Mucosa of stomach (tissue), 1 donor: ENCODE results near the gene ZNF445.
"Not testable (repeated sequence)": the region's sequence is repeated elsewhere in the genome, so short reads cannot be mapped to it uniquely, and the experiment has no call there.

Experiments used
- H3K27me3 ChIP-seq: one replicate; pipeline ENCODE4 v1.7.0; 2013; ENCODE audit warnings: mild to moderate bottlenecking, low read length; ENCODE audit not compliant: control insufficient read depth, insufficient read depth
- H3K36me3 ChIP-seq: one replicate; pipeline ENCODE4 v1.7.0; 2013; ENCODE audit warnings: low read length; ENCODE audit not compliant: control insufficient read depth, insufficient read depth
- H3K4me1 ChIP-seq: one replicate; pipeline ENCODE4 v1.7.0; 2013; ENCODE audit warnings: mild to moderate bottlenecking, low read length; ENCODE audit not compliant: control insufficient read depth, insufficient read depth
- H3K4me3 ChIP-seq: one replicate; pipeline ENCODE4 v1.7.0; 2013; ENCODE audit warnings: low read length
- H3K9ac ChIP-seq: one replicate; pipeline ENCODE4 v1.7.0; 2013; ENCODE audit warnings: mild to moderate bottlenecking, low read length, moderate library complexity
- H3K9me3 ChIP-seq: one replicate; pipeline ENCODE4 v1.7.0; 2013; ENCODE audit warnings: mild to moderate bottlenecking, low read length, moderate library complexity; ENCODE audit not compliant: control insufficient read depth
- donor health status: Pancreatic carcinoma.

ZNF445 gene

GRCh38 chr3:44503178-44503577, 25.7 kb upstream of the ZNF445 start:
- H3K4me3 ChIP-seq, H3K36me3 ChIP-seq, H3K9ac ChIP-seq, H3K27me3 ChIP-seq, H3K9me3 ChIP-seq, H3K4me1 ChIP-seq: not testable (repeated sequence)

- Histone ChIP-seq H3K9ac (no peak overlapping the region), H3K4me1 (no peaks in the 10 kb centered on the region), H3K27me3 (no peaks in the 10 kb centered on the region), H3K9me3 (peaks cover 10% of the 10 kb centered on the region), H3K4me3 (no peak overlapping the region), H3K36me3 (no peaks in the 10 kb centered on the region)
Measured at GRCh38 chr3:44501971-44502370, 24.5 kb upstream of the ZNF445 start.

- H3K4me1 ChIP-seq, H3K27me3 ChIP-seq, H3K9ac ChIP-seq, H3K36me3 ChIP-seq, H3K9me3 ChIP-seq, H3K4me3 ChIP-seq: not testable (repeated sequence)
Measured at GRCh38 chr3:44499899-44500168, 22.4 kb upstream of the ZNF445 start.

GRCh38 chr3:44499149-44499898, 21.9 kb upstream of the ZNF445 start:
- Histone ChIP-seq H3K4me1 (no peaks in the 10 kb centered on the region), H3K4me3 (no peak overlapping the region), H3K9me3 (peaks cover 10% of the 10 kb centered on the region), H3K9ac (no peak overlapping the region), H3K36me3 (no peaks in the 10 kb centered on the region), H3K27me3 (no peaks in the 10 kb centered on the region)

GRCh38 chr3:44495636-44496415, 18.4 kb upstream of the ZNF445 start:
- H3K9me3 ChIP-seq, result peaks cover 10% of the 10 kb centered on the region
- no peak overlapping the region for H3K9ac ChIP-seq
- no peaks in the 10 kb centered on the region for H3K4me1 ChIP-seq
- H3K4me3 ChIP-seq, result no peak overlapping the region
- H3K27me3 ChIP-seq, result no peaks in the 10 kb centered on the region
- no peaks in the 10 kb centered on the region for H3K36me3 ChIP-seq

- no peaks in the 10 kb centered on the region for H3K27me3 ChIP-seq
- no peaks in the 10 kb centered on the region for H3K4me1 ChIP-seq
- no peaks in the 10 kb centered on the region for H3K9me3 ChIP-seq
- no peak overlapping the region for H3K4me3 ChIP-seq
- H3K36me3 ChIP-seq, result no peaks in the 10 kb centered on the region
- H3K9ac ChIP-seq, result no peak overlapping the region
Measured at GRCh38 chr3:44492496-44492895, 15.0 kb upstream of the ZNF445 start.

GRCh38 chr3:44482721-44483120, 5.3 kb upstream of the ZNF445 start:
- no peaks in the 10 kb centered on the region for H3K36me3 ChIP-seq
- peaks cover 5% of the 10 kb centered on the region for H3K4me1 ChIP-seq
- no peaks in the 10 kb centered on the region for H3K9me3 ChIP-seq
- H3K27me3 ChIP-seq, result no peaks in the 10 kb centered on the region
- H3K4me3 ChIP-seq, result no peak overlapping the region
- no peak overlapping the region for H3K9ac ChIP-seq

GRCh38 chr3:44478606-44479094, 1.2 kb upstream of the ZNF445 start:
- no peak overlapping the region for H3K9ac ChIP-seq

GRCh38 chr3:44478055-44478468, 592 bp upstream of the ZNF445 start:
- H3K9me3 ChIP-seq, result no peaks in the 10 kb centered on the region
- peak overlapping the region; percentile 77 for H3K9ac ChIP-seq
- H3K27me3 ChIP-seq, result no peaks in the 10 kb centered on the region
- H3K4me3 ChIP-seq, result peak overlapping the region; percentile 9
- no peaks in the 10 kb centered on the region for H3K36me3 ChIP-seq
- peaks cover 10% of the 10 kb centered on the region for H3K4me1 ChIP-seq

More at GRCh38 chr3:44478606-44479094, 1.2 kb upstream of the ZNF445 start:
- H3K36me3 ChIP-seq, result no peaks in the 10 kb centered on the region
- no peak overlapping the region for H3K4me3 ChIP-seq
- H3K9me3 ChIP-seq, result no peaks in the 10 kb centered on the region
- H3K27me3 ChIP-seq, result no peaks in the 10 kb centered on the region
- H3K4me1 ChIP-seq, result peaks cover 10% of the 10 kb centered on the region

GRCh38 chr3:44476963-44477311, 533 bp downstream of the ZNF445 start:
- no peaks in the 10 kb centered on the region for H3K36me3 ChIP-seq
- H3K4me3 ChIP-seq, result peak overlapping the region; percentile 43
- no peaks in the 10 kb centered on the region for H3K9me3 ChIP-seq
- peaks cover 10% of the 10 kb centered on the region for H3K4me1 ChIP-seq
- H3K27me3 ChIP-seq, result no peaks in the 10 kb centered on the region
- peak overlapping the region; percentile 77 for H3K9ac ChIP-seq

GRCh38 chr3:44476181-44476611, 1.3 kb downstream of the ZNF445 start:
- Histone ChIP-seq H3K9ac (no peak overlapping the region), H3K4me3 (no peak overlapping the region), H3K4me1 (peaks cover 10% of the 10 kb centered on the region)

GRCh38 chr3:44474886-44475285, 2.6 kb downstream of the ZNF445 start:
- not testable (repeated sequence) for H3K36me3 ChIP-seq, H3K4me1 ChIP-seq, H3K27me3 ChIP-seq, H3K4me3 ChIP-seq, H3K9me3 ChIP-seq, H3K9ac ChIP-seq

More at GRCh38 chr3:44476181-44476611, 1.3 kb downstream of the ZNF445 start:
- Histone ChIP-seq H3K36me3 (no peaks in the 10 kb centered on the region), H3K9me3 (no peaks in the 10 kb centered on the region), H3K27me3 (no peaks in the 10 kb centered on the region)
